ENCODE data around the gene ATP10A. TPM values are rescaled to one million over a fixed set of nuclear protein-coding genes. Genes with fewer than 3 reads are reported as not detected.

ATP10A gene
- total and polyA plus RNA-seq, 9 of the 15 experiments (the other 6 are each of a cell fraction or from before 2014, with no cell fraction given): 0.09 TPM; not detected in 8

DNA sequence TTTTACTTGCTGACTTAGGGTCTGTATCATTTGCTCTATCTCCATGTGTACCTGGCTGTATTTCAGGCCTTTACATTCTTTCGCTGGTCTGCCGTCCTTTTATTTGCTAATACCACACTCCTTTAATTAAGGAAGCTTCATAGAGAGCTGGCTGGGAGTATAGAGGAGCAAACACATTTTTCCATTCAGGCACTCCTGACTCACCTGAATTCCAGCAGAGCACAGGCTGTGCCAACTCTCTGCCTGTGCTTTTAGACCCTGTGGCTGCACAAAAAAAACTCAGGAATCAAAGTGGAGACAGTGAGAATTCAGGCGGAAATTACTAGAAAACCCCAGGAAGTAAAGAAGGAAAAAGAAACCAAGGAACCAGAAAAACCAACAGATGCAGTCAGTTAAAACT is 29.0 kb upstream of the ATP10A start:
- no TSS peak for BruUV-seq (replicated peaks)
- ChIA-PET POLR2A (no interaction called here), CTCF (ENCODE audit: low intra/inter-chr PET ratio) (no interaction called here)
- DNase-seq (ENCODE audit: extremely low read depth in 1 of 4, low spot score in 3 of 4): no peak
- no peak overlapping the region for H3K4me3 ChIP-seq
- in situ Hi-C loops (cut with MboI) (no loop called here), intact Hi-C loops (cut with micrococcal nuclease) (no loop called here)
- no peaks in the 10 kb centered on the region for H3K9me3 ChIP-seq (replicated peaks; ENCODE audit: control insufficient read depth, insufficient read depth, low read depth, low read length)
- FAIRE-seq: no peak
- no peaks in the 10 kb centered on the region for H4K20me1 ChIP-seq (replicated peaks; ENCODE audit: control insufficient read depth, insufficient read depth, low read length)
- TF ChIP-seq, protein P1, sequence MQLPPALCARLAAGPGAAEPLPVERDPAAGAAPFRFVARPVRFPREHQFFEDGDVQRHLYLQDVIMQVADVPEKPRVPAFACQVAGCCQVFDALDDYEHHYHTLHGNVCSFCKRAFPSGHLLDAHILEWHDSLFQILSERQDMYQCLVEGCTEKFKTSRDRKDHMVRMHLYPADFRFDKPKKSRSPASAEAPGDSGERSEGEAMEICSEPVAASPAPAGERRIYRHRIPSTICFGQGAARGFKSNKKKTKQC (CRISPR knock-in tag; IDR thresholded peaks at IDR 0.05): no peak
- TF ChIP-seq, protein P2, sequence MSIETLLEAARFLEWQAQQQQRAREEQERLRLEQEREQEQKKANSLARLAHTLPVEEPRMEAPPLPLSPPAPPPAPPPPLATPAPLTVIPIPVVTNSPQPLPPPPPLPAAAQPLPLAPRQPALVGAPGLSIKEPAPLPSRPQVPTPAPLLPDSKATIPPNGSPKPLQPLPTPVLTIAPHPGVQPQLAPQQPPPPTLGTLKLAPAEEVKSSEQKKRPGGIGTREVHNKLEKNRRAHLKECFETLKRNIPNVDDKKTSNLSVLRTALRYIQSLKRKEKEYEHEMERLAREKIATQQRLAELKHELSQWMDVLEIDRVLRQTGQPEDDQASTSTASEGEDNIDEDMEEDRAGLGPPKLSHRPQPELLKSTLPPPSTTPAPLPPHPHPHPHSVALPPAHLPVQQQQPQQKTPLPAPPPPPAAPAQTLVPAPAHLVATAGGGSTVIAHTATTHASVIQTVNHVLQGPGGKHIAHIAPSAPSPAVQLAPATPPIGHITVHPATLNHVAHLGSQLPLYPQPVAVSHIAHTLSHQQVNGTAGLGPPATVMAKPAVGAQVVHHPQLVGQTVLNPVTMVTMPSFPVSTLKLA (conservative IDR thresholded peaks at IDR 0.05): no peak
- H3K27ac ChIP-seq (ENCODE audit: extremely low read depth, low read depth, low read length): no peak overlapping the region
- H3K4me1 ChIP-seq (replicated peaks in 1 of 2; ENCODE audit: control insufficient read depth in 2 of 2, insufficient read depth in 2 of 2, low read length in 2 of 2): no peaks in the 10 kb centered on the region
- H3K79me2 ChIP-seq (ENCODE audit: control insufficient read depth, insufficient read depth, low read length): no peaks in the 10 kb centered on the region
- no peak overlapping the region for H3K4me2 ChIP-seq (ENCODE audit: insufficient read depth, low read length)
- no peaks in the 10 kb centered on the region for H3K9me1 ChIP-seq (ENCODE audit: control insufficient read depth, insufficient read depth, low read length)
- 0% methylated on average over 3 of the region's 3 CpGs for WGBS (ENCODE audit: insufficient coverage, low coverage, missing lambda C conversion rate)
- no peak overlapping the region for H2AFZ ChIP-seq (ENCODE audit: low read depth, low read length)
- no peak for ATAC-seq
- H3K9ac ChIP-seq (ENCODE audit: insufficient read depth in 1 of 2, low read depth in 2 of 2, low read length in 2 of 2): no peak overlapping the region
- H3K27me3 ChIP-seq (ENCODE audit: control insufficient read depth in 2 of 2, insufficient read depth in 2 of 2, low read length in 2 of 2): no peaks in the 10 kb centered on the region
- H3K36me3 ChIP-seq (ENCODE audit: control insufficient read depth, insufficient read depth, low read length): no peaks in the 10 kb centered on the region

DNA sequence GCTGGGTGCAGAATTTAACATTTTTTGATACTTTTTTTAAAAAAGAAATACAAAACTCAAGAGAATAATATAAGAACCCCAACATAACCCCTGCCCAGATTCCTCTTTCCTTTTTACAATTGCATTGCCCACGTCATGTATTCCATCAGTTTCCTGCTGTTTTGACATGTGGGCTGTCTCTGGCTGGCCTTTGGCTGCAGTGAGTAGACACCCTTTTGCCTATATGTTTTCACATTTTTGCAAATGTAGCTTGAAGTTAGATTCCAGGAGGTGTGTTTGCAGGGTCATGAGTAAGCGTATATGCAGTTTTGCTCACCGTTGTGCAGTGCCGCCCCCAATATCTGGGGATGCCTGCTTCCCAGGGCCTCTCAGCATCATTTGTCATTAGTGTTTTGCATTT is 28.0 kb upstream of the ATP10A start:
- 0% methylated on average over 4 of the region's 4 CpGs for WGBS (ENCODE audit: insufficient coverage, low coverage, missing lambda C conversion rate)
- Histone ChIP-seq H3K36me3 (ENCODE audit: control insufficient read depth, insufficient read depth, low read length) (no peaks in the 10 kb centered on the region), H3K79me2 (ENCODE audit: control insufficient read depth, insufficient read depth, low read length) (no peaks in the 10 kb centered on the region), H3K9me1 (ENCODE audit: control insufficient read depth, insufficient read depth, low read length) (no peaks in the 10 kb centered on the region), H3K9me3 (replicated peaks; ENCODE audit: control insufficient read depth, insufficient read depth, low read depth, low read length) (no peaks in the 10 kb centered on the region), H3K27ac (ENCODE audit: extremely low read depth, low read depth, low read length) (no peak overlapping the region), H2AFZ (ENCODE audit: low read depth, low read length) (no peak overlapping the region), H4K20me1 (replicated peaks; ENCODE audit: control insufficient read depth, insufficient read depth, low read length) (no peaks in the 10 kb centered on the region), H3K4me3 (no peak overlapping the region), H3K9ac (ENCODE audit: insufficient read depth in 1 of 2, low read depth in 2 of 2, low read length in 2 of 2) (no peak overlapping the region), H3K4me2 (ENCODE audit: insufficient read depth, low read length) (no peak overlapping the region), H3K27me3 (ENCODE audit: control insufficient read depth in 2 of 2, insufficient read depth in 2 of 2, low read length in 2 of 2) (no peaks in the 10 kb centered on the region), H3K4me1 (replicated peaks in 1 of 2; ENCODE audit: control insufficient read depth in 2 of 2, insufficient read depth in 2 of 2, low read length in 2 of 2) (no peaks in the 10 kb centered on the region)
- intact Hi-C loops (cut with micrococcal nuclease): no loop called here
- in situ Hi-C loops (cut with MboI): no loop called here
- ChIA-PET POLR2A (interaction anchor here (0.7 kb wide), 2 partner anchors 44 to 112 kb away, joined by 3 read pairs; no protein-coding TSS in a partner anchor), CTCF (ENCODE audit: low intra/inter-chr PET ratio) (no interaction called here)
- FAIRE-seq (no peak), DNase-seq (ENCODE audit: extremely low read depth in 1 of 4, low spot score in 3 of 4) (no peak), ATAC-seq (no peak)
- BruUV-seq (replicated peaks): no TSS peak
- TF ChIP-seq, protein P3, sequence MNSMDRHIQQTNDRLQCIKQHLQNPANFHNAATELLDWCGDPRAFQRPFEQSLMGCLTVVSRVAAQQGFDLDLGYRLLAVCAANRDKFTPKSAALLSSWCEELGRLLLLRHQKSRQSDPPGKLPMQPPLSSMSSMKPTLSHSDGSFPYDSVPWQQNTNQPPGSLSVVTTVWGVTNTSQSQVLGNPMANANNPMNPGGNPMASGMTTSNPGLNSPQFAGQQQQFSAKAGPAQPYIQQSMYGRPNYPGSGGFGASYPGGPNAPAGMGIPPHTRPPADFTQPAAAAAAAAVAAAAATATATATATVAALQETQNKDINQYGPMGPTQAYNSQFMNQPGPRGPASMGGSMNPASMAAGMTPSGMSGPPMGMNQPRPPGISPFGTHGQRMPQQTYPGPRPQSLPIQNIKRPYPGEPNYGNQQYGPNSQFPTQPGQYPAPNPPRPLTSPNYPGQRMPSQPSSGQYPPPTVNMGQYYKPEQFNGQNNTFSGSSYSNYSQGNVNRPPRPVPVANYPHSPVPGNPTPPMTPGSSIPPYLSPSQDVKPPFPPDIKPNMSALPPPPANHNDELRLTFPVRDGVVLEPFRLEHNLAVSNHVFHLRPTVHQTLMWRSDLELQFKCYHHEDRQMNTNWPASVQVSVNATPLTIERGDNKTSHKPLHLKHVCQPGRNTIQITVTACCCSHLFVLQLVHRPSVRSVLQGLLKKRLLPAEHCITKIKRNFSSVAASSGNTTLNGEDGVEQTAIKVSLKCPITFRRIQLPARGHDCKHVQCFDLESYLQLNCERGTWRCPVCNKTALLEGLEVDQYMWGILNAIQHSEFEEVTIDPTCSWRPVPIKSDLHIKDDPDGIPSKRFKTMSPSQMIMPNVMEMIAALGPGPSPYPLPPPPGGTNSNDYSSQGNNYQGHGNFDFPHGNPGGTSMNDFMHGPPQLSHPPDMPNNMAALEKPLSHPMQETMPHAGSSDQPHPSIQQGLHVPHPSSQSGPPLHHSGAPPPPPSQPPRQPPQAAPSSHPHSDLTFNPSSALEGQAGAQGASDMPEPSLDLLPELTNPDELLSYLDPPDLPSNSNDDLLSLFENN (IDR thresholded peaks at IDR 0.05; ENCODE audit: low read depth in 2 of 2, low read length in 2 of 2): no peak
- TF ChIP-seq ZNF561 (CRISPR knock-in tag; conservative IDR thresholded peaks at IDR 0.05) (no peak), NCOA2 (IDR thresholded peaks at IDR 0.05; ENCODE audit: partially characterized antibody in 2 of 2) (no peak), BRF1 (IDR thresholded peaks at IDR 0.05; ENCODE audit: borderline replicate concordance, extremely low read depth, insufficient read length) (no peak), ZNF695 (CRISPR knock-in tag; IDR thresholded peaks at IDR 0.05) (no peak)
